Fibroblast of upper back skin (primary cell): ENCODE measurements around the gene BRWD1.

Source experiments
- DNase-seq: peaks from one replicate; pipeline ENCODE4 v3.0.0-alpha.2; 2013

The BRWD1 gene

DNA sequence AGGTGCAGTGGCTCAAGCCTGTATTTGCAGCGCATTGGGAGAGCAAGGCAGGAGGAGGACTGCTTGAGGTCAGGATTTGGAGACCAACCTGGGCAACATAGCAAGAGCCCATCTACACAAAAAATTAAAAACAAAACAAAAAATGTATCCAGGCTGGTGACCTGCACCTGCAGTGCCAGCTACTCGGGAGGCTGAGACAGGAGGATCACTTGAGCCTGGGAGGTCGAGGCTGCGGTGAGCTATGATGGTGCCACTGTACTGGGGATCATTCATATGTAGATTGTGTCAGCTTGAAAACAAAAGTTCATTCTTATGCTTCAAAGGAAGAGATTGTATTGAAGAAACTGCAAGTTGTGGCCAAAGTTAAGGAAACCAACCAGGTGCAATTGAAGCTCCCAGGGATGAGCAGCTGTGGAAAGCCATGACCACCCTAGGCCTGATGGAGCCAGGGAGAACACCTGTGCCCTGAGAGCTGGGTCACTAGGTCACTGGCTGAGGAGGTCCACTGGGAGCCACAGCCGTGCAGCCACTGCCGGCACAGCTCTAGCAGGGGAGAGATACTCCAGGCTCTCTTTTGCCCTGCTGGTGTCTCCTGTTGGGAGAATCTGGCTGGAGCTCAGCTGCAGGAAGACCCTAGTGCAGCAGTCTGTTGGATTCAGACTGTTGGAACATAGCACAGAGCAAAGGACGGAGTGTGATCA lies 13.3 kb upstream of the BRWD1 start:
- no peak for DNase-seq

DNA sequence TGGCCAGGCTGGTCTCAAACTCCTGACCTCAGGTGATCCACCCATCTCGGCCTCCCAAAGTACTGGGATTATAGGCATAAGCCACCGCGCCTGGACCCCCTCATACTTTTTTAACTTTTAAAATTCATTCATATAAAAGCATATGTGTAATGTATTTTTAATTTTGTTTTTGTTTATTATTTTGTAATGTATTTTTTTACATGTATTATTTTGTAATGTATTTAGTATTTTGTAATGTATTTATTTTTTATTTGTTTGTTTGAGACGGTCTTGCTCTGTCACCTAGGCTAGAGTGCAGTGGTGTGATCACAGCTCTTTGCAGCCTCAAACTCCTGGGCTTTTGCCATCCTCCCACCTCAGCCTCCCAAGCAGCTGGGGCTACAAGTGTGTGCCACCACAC lies 12.0 kb upstream of the BRWD1 start:
- no peak for DNase-seq

DNA sequence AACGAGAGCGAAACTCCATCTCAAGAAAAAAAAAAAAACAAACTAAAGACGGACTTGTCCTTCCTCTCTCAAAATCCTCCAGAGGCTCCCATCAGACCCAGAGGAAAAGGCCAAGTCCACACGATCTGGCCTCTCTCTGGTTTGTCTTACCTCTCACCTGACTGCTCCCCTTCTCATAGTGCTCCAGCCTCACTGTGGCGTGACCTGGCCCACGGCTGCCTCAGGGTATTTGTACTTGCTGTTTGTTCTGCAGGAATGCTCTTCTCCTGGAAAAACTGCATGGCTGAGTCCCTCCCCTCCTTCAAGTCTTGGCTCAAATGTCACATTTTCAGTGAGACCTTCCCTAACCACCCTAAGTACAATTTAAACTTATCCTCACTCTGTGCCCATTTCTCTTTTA lies 8.0 kb upstream of the BRWD1 start:
- DNase-seq: no peak

DNA sequence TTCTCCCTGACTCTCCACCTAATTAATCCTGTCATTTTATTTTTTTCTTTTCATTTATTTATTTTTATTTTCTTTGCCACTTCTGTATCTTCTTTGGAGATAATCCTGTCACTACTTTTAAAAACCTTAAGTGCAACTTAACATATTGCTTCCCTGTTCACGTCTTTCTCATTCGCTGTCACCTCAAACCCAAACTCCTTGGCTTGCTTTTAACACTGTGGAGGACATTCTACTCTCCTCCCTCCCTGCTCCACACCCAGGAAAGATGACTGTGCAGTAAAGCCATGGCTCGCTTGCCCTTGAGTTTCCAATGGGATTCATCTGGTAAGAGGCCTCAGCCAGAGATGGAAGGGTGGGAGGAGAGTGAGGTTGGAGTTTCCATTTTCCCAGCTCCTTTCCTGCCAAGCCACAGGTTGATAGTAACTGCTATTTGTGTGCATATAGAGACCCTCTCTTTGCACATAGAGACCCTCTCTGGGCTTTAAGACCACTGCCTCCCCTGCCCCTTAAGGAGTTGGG lies 6.4 kb upstream of the BRWD1 start:
- DNase-seq: no peak

DNA sequence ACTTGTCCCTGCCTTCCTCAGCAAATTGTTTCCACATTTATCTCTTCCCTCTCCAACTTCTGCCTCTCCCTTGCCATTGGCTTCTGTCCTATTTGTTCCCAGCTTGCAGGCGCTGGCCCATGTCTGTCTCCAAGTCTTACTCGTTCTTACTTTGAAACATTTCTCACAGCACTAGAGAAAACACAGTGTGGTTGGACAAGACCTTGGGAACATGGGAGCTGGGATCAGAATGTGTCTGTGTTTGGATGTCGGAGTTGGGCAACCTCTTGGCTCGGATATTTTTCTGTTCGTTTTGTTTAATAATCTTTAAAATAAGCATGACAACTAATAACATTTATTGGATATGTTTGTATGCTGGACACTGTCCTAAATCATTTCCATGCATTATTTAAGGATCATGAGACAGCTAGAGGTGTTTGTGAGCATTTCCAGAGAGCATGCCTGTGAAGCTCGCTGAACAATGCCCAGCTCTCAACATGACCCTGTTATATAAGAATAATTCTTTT lies 5.9 kb upstream of the BRWD1 start:
- no peak for DNase-seq

DNA sequence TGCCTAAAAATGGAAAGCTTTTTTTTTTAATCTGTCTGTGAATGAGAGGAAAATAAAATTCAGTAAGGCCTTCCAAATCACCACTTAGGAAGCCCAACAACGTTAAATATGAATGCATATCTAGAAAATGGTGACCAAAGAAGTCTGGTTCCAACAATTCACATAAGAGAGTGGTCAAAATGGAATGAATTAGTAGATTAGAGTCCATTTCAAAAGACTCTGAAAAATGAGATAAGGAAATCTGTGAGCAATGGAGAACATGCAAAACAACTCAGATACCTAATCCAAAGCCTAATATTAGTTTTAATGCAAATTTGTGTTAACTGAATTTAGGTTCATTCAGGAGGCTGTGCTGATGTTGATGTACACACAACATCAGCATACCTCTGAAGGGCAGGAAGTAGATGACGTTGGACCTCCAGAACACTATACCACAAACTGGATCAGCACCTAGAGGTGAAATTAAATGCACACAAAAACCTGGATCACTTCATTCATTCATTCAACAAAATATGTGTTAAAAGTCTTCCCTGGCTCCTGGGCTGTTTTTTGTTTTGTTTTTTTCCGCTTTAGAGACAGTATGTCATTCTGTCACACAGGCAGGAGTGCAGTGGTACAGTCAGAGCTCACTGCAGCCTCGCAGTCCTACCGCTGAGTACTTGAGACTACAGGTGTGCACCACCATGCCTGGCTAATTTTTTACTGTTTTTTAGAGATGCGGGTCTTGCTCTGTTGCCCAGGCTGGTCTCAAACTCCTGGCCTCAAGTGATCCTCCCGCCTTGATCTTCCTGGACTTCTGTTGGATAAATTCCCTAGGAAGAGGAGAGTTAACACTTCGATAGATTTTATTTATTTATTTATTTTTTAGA lies 4.9 kb upstream of the BRWD1 start:
- no peak for DNase-seq

DNA sequence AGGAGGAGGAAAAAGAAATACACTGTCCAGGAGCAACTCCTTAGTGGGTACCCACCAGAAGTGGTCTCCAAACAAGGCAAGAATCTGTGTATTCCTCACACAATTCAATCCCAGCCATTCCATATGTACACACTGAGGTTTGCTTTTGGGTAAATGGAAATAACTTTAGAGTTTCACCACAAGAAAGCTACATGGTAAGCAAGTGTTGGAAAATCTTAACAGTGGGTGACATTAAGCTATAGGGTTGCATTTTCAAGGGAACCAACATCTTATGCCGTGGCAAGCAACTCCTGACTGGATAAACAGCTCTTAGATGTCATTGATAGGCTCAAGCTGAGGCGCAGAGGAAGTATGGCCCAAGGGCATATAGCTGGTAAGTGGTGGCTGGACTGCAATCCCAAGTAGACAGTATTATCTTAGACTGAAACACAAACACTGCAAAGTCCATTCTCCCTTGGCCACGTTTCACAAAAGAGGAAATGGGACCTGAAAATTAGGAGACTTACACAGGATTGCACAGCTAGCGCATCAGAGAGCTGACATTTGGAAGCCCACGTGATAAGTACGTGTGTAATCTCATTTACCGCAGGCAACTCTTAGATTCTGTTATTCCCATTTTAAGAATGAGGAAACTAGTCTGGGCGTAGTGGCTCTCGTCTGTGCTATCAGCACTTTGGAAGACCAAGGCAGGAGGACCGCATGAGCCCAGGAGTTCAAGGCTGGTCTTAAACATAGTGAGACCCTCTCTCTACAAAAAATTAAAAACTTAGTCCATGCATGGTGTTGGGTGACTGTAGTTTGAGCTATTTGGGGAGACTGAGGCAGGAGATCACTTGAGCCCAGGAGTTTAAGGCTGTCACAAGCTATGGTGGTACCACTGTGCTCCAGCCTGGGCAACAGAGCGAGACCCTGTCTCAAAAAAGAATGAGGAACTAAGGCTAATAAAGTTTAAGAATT lies 4.0 kb upstream of the BRWD1 start:
- no peak for DNase-seq

- DNase-seq: no peak
Measured at GRCh38 chr21:39316729-39317128, 3.3 kb upstream of the BRWD1 start.

DNA sequence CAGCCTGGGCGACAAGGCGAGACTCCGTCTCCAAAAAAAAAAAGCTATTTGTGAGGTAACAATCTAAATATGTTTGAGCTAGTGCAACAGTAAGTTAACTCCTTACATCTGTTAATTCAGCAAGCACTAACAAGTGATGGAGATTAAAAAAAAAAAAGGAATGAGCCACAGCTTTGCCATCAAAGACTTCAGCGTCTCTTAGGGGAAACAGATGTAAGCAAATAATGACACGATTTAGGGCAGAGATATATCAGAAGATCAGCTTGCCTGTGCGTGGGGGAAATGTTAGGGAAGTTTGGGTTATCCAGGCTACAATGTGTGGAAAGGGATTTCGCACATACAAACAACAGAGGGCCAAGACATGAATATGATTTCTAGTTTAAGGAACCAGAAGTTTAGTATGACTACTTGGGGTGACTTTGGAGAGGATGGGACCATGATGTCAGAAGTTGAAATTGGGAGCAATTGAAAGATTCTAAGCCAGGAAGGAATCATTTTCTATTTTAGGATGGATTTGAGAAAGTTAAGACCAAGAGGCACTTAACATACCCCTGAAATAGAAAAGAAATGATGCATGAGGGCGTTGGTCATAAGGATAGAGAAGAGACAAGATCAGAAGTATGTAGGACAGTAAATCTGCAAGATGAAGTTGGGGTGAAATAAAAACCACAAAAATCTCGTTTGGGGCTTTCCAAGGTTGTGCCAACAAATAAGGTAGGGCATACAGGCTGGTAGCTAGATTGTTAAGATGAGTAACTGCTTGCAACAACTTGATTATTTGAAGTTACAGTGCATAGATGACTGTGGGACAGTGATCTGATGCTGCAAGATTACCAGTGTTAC lies 2.4 kb upstream of the BRWD1 start:
- DNase-seq: no peak

GRCh38 chr21:39314143-39315027 lies 953 bp upstream of the BRWD1 start:
- peak; percentile 66 for DNase-seq

GRCh38 chr21:39313042-39313570 lies 326 bp downstream of the BRWD1 start:
- DNase-seq: no peak

DNA sequence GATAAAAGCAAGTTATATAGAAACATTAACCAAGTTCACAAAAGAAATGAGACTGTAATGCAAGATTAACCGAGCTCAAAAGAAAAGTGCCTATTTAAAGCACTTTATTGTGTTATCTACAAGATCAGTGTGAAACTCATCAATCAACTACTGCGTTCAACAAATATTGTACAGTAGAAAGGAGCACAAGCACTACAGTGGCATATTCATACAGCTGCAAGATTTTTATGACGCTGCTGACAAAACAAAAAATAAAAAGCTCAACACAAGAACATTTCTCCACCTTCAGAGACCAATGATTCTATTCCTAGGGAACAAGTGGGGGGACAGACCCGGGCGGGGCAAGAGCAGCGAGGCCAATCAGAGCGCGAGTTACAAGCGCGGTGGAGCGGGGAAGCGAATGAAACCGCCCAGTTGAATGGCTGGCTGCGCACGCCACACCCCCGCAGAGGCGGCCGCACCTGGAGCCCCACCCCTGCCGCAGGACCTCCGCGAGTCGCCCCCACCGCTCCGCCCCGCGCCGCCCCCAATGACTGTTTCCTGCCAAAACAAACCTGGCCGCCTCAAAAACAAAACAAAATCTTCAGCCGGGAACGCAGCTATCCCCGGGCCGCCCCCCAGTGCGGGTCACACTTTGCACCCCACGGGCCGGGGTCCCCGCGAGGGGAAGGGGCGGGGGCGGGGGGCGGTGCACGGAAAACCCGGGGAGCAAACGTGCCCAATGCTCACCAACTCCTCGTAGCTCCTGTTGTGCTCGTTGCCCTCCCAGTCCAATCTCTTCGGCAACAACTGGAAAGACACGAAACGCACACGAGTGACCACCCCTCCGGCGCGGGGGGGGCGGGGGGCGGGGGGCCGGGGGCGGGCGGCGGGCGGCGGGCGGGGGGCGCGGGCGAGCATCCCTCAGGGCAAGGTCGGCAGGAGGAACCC lies 1.1 kb downstream of the BRWD1 start:
- peak; percentile 85 for DNase-seq

GRCh38 chr21:39311164-39311563 lies 2.3 kb downstream of the BRWD1 start:
- DNase-seq: no peak

DNA sequence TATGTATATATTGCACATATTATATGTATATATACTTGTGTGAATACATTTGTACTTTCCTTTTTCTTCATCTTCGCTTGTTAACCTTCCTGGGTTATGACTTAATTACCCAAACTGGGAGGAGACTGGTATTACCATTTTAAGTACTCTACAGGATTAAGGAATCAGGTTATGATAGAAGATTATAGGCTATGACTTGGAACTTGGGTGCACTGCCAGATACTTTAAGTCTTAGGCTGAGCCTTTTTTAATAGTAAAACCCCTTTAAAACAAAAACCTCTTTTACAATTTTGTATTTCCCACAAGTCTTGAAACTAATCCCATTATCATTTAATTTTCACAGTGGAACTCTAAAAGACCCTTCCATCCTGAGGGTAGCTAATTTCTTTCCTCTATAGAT lies 6.0 kb downstream of the BRWD1 start:
- no peak for DNase-seq

- DNase-seq: no peak
Measured at GRCh38 chr21:39300587-39300986, 12.8 kb downstream of the BRWD1 start.

DNA sequence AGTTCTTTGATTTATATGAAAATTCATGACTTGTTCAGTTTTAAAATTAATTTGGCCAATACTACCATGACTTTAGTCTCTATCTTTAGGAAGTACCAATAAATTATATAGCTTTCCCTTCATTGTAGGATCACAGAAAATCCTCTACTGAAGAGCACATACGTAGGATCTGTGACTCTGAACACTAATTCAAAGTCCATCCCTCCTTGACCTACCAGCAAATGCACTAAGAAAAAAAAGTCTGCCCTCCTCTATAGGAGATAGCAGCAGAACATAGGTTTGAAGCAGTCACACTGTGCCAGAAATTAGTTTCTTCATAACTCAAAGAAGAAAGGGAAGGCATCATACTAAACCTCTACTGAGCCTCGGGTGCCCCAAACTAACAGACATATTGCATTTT lies 16.5 kb downstream of the BRWD1 start:
- DNase-seq: no peak

DNA sequence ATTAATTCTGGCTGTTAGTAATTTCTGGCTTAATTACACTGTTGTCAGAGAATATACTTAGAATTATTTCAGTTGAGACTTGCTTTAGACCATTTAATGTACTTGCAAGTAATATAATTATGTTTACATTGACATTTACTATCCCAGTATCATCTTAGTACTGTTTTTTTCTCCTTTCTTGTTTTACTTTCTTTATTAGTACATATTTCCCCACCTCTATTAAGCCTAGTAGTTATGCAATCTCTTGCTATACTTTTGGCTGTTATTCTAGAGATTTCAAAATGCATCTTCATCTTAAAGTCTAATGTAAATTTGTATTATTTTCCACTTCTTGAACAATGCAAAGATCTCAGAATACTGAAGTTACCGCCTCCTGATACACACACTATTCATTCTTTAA lies 24.4 kb downstream of the BRWD1 start:
- DNase-seq: no peak

DNA sequence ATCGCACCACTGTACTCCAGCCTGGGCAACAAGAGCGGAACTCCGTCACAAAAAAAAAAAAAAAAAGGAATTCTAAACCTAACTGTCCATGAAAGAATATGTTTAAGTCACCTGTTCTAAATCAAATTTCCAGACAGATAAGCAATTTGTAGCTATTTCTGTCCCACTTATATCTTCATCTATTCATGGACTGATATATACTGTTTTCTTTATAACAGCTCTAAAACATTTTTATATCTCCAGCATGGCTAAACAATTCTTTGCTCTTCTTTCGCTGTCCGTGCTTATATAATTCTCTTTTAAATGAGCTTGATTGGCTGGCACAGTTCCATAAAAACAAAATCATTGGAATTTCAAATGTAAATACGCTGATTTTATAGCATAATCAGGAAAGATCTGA lies 30.5 kb downstream of the BRWD1 start:
- DNase-seq: no peak

- no peak for DNase-seq
Measured at GRCh38 chr21:39281853-39282252, 31.6 kb downstream of the BRWD1 start.
